Activated CD8-positive, alpha-beta memory T cell treated with anti-CD3 and anti-CD28 coated beads, Interleukin-2, amount 50 U/mL, for 4 hours (primary cell): ENCODE results near the gene ELOA2.
"Not testable (repeated sequence)": the region's sequence is repeated elsewhere in the genome, so short reads cannot be mapped to it uniquely, and the experiment has no call there.

Experiments
- DNase-seq: peaks from one replicate; pipeline ENCODE4 v3.0.0-alpha.2; 2020

Gene ELOA2

GRCh38 chr18:47019870-47020269 is 15.6 kb downstream of the ELOA2 start:
- DNase-seq: not testable (repeated sequence)
